AG10803 (cell line): ENCODE data around the gene LRFN4.

Experiments
- DNase-seq: peaks from one replicate; pipeline ENCODE4 v3.0.0; 2010; ENCODE audit warnings: low read depth
- H3K4me3 ChIP-seq: 2 replicates; pipeline ENCODE4 v1.5.1; 2011; ENCODE audit warnings: mild to moderate bottlenecking, low read length, control low read depth
- CTCF ChIP-seq: conservative IDR thresholded peaks from 2 replicates; pipeline ENCODE4 v1.5.1; 2011; ENCODE audit warnings: mild to moderate bottlenecking, low read length, control low read depth, inconsistent platforms

LRFN4 gene

DNA sequence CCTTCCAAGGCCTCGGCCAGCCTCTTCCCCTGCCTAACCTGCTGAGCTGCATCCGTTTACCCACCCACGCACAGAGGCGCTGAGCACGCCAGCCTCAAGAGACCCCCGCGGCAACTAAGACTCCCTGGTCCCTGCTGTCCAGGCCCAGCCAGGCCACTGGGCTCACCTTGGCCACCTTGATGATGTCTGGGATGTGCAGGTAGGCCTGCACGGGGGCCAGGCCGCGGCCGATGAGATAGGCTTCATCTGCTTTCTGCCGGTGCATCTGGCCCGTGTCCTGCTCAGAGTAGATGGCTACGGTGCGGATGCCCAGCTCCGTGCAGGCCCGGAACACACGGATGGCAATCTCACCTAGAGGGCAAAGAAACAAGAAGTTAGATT, 14.6 kb downstream of the LRFN4 start:
- H3K4me3 ChIP-seq = no peak overlapping the region
- TF ChIP-seq CTCF = no peak
- no peak for DNase-seq

DNA sequence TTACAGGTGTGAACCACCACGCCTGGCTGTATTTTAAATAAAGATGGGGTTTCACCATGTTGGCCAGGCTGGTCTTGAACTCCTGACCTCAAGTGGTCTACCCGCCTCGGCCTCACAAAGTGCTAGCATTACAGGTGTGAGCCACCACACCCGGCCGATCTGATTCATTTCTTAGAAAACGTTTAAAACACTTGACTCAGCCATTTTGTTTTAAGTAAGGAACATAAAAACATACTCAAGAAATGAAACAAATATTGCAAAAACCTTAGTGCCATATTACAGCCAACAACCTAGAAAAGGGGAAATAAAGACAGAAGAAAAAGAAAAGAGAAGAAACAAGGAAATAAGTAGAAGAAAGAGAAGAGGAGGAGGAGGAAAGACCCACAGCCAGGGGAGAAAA, 17.4 kb downstream of the LRFN4 start:
- no peak for TF ChIP-seq CTCF
- DNase-seq = no peak
- H3K4me3 ChIP-seq = no peak overlapping the region

- no peak for TF ChIP-seq CTCF
- DNase-seq = no peak
- H3K4me3 ChIP-seq = no peak overlapping the region
These were observed 18.5 kb downstream of the LRFN4 start for GRCh38 chr11:66875378-66875777.

GRCh38 chr11:66877588-66878385, 20.9 kb downstream of the LRFN4 start:
- H3K4me3 ChIP-seq = no peak overlapping the region
- TF ChIP-seq CTCF = no peak
- DNase-seq = peak; percentile 22

- no peak for TF ChIP-seq CTCF
These were observed 21.6 kb downstream of the LRFN4 start for GRCh38 chr11:66878474-66878873.

DNA sequence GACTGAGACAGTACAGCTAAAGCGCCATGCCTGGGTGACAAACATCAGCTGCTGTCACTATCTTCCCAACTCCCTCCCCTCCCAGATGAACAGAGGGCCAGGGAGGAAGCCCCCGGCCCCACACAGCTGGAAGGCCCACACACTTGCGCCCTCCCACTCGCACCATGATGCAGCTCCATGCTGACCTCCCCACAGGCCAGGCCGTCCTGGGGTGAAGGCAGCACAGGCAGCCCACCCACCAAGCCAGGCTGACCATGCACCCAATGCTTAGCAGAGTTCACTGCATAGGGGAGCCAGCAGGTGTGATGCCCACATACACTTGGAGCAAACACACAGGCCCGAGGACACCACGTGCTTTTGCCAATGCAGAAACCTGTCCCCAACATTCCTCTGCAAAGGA, 22.1 kb downstream of the LRFN4 start:
- no peak overlapping the region for H3K4me3 ChIP-seq
- DNase-seq = no peak
- no peak for TF ChIP-seq CTCF

More at GRCh38 chr11:66878474-66878873, 21.6 kb downstream of the LRFN4 start:
- no peak overlapping the region for H3K4me3 ChIP-seq
- DNase-seq = no peak

- no peak for DNase-seq
- H3K4me3 ChIP-seq = no peak overlapping the region
- no peak for TF ChIP-seq CTCF
These were observed 22.7 kb downstream of the LRFN4 start for GRCh38 chr11:66879583-66879982.
